B cell (primary cell): Measurements from ENCODE around the gene BPIFA3.

ENCODE experiments used
- EZH2 ChIP-seq: IDR thresholded peaks from 2 replicates; pipeline ENCODE4 v1.6.1; 2012; ENCODE audit warnings: borderline replicate concordance, low read depth, mild to moderate bottlenecking, moderate library complexity, low read length; ENCODE audit not compliant: insufficient read depth, poor library complexity, severe bottlenecking
- TF ChIP-seq, protein P1 (sequence below): fragments of 200-600 bp; IDR thresholded peaks from one replicate; pipeline ENCODE4 v1.8.0; 2022; ENCODE audit warnings: antibody characterized with exemption, mild to moderate bottlenecking

DNA sequence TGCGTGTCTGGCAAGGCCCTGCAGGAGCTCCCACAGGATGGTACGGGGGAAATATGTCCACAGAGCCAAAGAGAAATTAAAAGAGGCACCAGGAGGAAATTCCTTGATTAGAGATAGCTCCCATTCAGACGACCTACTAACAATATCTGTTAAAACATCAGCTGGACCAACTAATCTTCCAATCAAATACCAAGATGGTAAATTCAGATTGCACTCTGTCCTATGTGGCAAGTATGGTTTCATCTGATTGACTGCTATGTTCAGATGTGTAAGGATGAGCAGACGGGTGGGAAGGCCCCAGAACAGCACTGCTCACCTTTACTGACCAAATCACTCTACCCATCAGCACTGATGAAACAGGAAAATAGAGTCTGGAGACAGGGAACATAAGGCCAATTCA is 29.7 kb upstream of the BPIFA3 start:
- TF ChIP-seq, protein P1, sequence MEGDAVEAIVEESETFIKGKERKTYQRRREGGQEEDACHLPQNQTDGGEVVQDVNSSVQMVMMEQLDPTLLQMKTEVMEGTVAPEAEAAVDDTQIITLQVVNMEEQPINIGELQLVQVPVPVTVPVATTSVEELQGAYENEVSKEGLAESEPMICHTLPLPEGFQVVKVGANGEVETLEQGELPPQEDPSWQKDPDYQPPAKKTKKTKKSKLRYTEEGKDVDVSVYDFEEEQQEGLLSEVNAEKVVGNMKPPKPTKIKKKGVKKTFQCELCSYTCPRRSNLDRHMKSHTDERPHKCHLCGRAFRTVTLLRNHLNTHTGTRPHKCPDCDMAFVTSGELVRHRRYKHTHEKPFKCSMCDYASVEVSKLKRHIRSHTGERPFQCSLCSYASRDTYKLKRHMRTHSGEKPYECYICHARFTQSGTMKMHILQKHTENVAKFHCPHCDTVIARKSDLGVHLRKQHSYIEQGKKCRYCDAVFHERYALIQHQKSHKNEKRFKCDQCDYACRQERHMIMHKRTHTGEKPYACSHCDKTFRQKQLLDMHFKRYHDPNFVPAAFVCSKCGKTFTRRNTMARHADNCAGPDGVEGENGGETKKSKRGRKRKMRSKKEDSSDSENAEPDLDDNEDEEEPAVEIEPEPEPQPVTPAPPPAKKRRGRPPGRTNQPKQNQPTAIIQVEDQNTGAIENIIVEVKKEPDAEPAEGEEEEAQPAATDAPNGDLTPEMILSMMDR: no peak
- TF ChIP-seq EZH2: no peak
